GM21526 (cell line): ENCODE measurements around the gene SORBS2.

ENCODE experiments used
- ATAC-seq: cut with Tn5 transposase; IDR thresholded peaks from one replicate; pipeline ENCODE4 v1.9.1; 2021; ENCODE audit warnings: moderate library complexity; ENCODE audit not compliant: unreplicated experiment, low FRiP score

The SORBS2 gene

DNA sequence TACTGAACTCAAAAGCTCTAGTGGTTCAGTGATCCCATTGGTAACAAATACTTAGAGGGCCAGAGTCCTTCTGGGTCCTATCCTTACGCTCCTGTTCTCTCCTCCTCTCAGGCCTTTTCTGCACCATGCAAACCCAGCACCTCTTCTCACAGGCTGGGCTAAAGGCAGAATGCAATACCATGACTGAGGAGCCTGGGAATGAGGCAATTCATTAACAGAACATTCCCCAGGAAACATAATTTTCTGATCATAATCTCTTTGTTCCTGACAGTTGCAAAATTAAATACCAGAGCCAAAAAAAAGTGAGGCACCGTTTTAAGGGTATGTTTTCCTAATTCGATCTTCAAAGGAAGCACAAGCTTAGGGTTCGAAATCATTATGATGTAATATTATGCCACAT, 9.0 kb downstream of the SORBS2 start:
- ATAC-seq = no peak

DNA sequence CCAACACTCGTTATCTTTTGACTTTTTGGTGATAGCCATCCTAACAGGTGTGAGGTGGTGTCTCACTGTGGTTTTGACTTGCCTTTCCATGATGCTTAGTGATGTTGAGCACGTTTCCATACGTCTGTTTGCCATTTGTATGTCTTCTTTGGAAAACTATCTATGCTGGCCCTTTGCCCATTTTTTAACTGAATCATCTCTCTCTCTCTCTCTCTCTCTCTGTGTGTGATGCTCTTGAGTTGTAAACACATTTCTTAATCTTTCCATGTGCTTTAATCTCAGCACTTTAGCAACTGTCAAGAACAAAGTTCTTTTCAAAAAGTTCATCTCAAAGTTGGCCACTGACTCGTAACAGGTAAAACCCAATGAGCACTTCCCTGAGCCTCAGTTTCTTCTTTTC, 10.5 kb downstream of the SORBS2 start:
- no peak for ATAC-seq

DNA sequence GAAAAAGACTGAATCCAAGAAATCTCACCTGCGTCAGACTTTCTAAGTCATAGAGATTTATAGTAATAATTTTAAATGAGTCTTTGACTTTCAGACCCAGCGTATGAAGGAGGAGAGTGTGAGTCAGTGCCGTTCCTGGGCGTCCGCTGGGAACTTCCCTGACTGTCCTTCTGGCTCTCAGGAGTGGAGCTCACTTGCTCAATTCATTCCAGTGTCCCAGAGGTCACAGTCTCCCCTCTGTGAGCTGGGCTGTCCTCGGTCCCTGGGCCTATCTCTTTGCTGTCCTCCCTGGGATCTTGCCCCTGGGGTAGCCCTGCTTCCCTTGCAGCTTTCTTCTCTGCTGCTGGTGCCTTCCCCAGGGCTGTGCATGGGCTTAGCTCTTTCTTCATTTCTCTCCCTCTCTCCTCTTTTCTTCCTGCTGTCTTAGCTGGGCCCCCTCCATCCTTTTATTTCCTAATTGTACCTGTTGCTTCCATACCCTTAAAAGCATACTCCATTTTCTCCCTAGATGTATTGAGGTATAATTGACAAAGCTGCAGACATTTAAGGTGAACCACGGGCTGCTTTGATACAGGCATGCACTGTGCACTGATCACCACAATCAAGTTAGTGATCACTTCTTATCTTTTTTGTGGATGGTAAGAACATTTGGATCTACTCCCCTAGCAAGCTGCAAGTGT, 11.6 kb downstream of the SORBS2 start:
- no peak for ATAC-seq

DNA sequence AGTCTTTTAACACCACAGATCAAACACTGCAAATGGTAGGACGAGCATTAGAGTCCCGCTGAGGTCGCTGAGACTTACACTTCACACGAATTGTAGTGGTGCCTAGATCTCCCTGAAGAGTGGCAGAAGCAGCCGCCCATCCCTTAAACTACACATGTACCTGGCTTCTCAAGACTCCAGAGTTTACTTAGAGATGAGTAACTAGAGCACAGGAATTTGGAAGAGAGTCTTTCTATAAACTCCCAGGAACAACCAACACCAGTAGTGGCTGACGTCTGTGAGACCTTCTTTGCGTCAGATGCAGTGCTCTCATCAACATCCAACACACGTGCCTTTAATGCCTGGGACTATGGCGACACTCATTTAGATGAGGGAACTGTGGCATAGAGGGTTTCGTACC, 12.6 kb downstream of the SORBS2 start:
- ATAC-seq = no peak

DNA sequence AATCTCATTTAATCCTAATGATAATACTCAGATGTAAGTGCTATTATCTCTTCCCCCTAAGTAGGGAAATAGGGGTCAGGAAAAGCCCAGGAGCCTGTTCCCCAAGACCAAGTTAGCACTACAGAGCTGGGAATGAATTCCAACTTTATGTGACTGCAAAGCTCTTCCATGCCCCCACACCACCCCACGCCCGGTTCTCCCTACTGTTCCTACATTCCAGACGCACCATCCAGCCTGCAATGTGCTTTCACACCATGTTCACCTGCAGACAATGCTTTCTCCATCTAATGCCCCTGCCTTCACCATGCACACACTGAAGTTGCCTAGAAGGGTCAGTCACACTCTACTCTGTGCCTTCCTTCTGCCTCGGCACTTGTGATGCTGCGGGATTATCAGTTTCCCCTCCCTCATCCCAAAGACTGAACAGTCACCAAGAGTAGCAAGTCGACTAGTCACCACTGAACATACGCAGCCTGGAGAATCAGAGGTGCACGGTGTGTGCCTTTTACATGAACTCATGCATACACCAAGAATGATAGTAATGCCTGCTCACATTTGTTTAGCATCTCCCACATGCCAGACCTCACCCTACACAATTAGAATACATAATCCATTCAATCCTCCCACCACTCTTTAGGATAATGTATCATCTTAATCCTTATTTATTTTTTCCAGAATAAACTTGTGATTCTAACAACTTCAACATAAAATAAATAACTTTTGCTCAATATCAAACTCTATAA, 14.2 kb downstream of the SORBS2 start:
- no peak for ATAC-seq

DNA sequence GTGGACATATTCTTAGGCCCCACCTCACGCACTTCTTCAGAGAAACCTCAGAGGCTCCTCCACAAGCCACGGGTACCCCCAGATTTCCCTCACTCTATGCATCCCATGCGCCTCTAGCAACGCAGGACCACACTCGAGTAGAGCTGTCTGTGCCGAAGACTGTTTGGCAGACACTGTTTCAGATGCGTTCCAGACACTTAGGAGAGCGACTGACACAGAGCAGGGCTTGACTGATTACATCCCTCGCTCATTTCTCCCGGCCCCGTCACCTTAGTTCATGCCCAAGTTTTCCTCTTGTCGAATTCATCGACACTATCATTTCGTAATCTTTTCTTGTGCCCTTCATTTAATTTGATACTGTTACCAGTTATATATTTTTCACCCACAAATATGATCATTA, 15.0 kb downstream of the SORBS2 start:
- ATAC-seq = no peak

DNA sequence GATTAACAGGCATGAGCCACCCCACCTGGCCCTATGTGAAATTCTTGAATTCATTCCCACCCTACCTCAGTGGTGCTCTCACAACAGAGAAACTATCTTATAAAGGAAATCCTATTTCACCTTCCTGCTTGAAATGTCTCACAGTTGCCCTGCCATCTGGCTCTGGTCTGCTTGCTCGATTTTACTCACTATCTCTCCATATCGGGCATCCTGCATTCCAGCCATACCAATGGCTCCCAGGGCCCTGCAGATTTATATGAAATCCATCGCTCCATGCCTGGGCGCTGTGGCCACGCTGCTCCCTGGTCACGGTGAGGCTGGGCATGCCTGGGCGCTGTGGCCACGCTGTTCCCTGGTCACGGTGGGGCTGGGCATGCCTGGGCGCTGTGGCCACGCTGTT, 15.8 kb downstream of the SORBS2 start:
- no peak for ATAC-seq

DNA sequence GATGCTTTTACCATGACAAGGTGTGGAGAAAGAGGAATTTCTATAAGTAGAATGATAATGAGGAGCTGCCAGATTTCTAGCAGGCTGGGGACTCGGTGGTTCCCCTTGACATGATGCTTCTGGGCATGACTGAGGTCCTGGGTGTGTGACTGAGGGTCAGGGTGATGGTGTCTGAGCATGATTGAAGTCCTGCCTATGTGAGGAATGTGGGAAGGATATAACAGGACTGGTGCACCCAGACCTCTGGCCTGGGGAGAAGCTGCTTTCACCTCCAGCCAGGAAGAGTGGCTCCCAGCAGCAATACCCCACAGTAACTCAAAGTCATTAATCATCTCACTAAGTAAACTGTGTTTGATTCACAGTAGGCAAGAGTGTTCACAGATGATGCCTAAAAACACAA, 17.4 kb downstream of the SORBS2 start:
- no peak for ATAC-seq

DNA sequence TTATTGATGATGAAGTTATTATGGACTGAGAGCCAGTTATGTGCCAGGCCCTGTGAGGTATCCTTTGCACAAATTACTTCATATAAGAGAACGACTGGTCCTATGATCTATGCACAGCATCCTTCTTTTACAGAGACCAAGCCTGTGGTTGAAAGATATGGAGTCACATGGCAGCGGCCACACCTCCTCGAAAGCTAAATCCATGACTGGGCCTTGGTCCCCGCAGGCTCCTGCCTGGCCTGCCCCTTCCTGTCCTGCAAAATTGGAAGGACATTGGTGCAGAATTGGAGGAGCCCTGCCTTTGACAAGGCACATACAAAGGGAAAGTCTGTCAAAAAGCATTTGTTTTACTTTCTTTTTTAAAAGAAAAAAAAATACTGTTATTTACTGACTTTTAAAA, 18.3 kb downstream of the SORBS2 start:
- ATAC-seq = no peak

DNA sequence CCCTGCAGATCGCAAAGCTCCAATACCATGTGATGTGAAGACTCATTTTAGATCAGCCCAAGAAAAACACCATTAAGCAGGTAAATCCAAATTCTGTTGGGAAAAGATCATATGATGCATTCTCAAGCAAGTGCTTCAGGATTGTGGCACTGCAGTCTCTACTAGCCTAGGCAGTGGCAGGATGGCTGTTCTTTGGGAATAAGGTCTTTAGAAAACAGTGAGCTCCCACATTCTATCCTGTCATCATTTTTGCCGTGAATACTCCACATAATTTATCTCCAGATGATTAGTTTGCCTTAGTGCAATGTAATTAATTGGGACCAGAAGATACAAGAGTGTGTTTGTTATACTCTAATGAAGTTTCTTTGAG, 18.9 kb downstream of the SORBS2 start:
- no peak for ATAC-seq

DNA sequence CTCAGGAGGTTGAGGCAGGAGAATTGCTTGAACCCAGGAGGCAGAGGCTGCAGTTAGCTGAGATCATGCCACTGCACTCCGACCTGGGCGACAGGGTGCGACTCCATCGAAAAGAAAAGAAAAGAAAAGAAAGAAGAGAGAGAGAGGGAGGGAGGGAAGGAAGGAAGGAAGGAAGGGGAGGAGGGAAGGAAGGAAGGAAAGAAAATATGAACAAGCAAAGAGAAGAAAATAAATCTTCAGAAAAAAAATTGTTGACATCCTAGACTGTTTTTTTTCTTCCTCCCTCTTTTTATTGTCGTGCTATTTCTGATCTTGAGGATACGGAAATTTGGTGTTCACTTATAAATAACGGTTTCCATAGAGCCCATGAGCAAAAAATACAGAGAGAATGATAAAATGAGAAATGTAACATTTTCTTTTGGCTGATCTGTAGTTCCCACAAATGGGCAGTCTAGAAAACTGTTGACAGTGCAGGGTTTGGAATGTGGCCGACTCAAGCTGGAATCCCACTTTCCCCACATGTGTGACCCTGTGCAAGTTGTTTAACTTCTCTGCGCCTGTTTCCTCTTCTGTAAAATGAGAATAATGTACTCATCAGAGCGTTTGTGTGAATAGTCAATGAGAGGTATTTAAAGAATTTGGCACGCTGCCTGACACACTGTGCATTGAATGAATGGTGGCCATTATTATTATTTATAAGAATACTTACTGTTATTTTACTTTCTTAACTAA, 19.4 kb downstream of the SORBS2 start:
- ATAC-seq = no peak

DNA sequence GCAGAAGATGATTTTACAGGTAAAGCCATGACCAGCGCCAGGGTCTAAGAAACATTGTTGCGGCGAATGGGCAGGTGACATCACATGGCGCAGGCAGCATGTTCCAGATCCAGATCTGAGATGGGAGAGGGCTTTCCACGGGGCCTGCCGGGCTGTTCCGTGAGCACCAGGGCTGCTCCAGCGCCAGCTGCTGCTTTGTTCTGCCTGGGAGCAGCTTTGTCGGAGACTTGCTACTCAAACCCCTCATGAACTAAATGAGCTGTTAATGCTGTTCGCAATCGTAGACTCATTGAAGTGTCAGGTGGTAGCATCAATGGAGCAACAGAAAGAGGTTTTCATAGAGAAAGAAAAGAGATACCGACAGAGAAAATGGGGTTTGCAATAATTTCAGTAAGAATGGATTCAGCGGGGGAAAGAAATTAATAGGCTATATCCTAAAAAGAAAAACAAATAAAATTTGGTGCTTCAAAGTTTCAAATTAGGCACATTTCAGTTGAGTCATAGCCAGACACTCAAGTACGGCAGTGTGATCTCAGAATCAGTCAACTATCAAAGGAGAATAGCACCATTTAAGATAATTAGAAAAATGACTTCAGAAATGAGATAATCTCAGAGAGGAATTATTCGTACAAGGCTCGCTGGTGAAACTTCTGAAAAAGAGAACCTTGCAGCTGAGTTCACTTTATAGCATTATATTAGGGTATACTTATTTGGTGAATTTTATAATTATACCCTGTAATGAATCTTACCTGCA, 23.9 kb downstream of the SORBS2 start:
- no peak for ATAC-seq

DNA sequence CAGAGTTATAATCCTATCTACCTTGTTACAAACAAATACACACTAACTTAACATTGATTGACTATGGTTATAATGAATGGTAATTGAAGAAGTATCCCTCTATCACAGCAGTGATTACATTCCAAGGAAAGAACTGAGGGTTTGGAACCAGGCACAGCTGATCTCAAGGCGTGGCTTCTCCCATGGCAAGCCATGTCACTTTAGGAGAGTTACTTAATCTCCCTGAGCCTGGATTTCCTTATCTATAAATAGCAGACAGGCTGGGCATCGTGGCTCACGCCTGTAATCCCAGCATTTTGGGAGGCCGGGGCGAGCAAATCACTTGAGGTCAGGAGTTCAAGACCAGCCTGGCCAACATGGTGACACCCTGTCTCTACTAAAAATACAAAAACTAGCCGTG, 25.6 kb downstream of the SORBS2 start:
- no peak for ATAC-seq

DNA sequence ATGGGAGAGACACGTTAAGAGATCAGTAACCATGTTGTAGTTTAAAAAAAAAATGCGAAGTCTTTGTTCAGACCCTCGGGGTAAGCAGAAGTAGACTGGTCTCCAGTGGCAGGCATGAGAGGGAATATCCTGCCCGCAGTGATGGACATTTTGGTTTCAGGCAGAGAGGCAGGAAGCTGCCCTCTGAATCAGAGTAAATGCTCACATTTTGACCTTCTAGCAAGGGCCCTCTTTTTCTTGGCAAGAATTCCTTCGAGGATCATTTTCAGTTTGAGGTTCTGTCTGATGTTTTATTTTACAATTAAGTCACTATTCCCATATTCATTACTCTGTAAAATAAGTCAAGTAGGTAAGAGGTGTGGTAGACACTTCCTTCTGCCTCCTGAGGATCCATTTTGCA, 28.4 kb downstream of the SORBS2 start:
- ATAC-seq = no peak

DNA sequence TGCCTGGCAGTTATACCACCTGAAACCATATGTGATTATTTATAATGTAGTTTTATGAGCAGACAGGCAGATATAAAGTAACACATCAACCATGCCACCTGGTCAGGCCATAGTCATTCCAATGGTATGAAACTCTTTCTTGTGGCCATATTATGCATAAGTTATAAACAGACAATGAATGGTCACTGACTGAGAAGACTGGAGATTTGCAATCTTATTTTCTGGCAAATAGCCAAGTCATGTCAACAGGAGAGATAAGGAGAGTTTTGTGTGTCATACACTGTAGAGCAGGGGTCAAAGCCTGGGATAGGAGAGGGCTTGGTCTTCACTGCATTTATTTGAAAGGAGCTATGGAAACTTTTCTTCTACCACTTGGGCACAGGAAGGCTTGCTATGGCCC, 29.5 kb downstream of the SORBS2 start:
- ATAC-seq = no peak

DNA sequence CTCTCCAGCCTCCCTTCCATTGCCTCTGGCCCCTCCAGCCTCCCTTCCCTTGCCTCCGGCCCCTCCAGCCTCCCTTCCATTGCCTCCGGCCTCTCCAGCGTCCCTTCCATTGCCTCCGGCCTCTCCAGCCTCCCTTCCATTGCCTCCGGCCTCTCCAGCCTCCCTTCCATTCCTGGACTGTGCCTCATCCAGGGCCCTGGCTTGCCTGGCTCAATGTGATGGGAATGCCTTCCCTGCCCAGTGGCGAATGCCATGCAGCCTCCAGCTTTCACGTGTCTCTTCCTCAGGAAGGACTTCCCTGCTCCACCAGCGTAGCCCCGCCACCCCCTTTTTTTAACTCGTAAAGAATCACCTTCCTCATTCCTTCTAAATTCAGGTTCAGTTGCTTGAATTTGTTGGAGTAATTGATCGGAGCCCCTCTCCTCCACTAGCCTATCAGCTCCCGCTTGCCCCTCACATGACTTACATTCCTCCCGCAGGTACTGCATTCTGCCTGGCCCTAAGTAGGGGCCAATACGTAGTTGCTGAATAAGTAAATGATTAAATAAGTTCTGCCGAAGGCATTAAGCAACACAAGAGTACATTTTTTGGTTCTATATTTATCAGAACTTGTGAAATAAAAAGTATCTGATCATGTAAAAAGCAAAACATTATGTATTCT, 30.3 kb downstream of the SORBS2 start:
- no peak for ATAC-seq

DNA sequence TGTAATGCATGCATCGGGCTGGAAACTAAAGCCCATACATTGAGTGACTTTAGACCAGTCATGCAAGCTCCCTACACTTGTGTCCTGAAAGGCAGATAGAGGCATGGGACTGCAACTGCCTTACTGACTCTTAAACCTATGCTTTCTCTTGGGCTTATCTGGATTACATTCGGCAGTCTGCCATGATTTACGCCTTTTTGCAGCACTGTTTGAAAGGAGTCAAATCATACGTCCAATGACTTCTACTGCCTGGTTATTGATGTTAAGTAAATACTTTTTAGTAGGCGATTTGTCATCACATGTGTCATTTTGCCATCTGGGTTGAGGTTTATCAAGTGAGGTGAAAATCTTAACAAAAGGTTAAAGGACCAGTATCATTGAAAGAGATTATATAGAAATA, 31.5 kb downstream of the SORBS2 start:
- no peak for ATAC-seq

DNA sequence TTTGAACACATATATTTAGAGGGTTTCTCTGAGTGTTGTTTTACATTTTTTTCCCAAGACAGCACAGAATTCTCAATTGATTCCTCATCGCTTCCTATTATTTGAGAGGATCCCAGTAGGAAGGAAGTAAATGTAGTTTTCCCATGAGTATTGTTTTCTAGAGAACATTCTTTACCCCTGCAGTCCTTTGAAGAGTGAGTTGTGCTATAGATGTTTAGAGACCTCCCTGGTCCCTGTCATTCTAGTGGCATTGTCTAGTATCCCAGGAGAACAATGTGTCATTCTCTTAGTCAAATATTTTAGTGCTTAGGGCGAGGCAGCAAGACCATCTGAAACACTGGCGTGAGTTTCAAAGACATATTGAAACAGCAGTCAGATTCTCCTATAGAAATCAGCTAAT, 32.5 kb downstream of the SORBS2 start:
- no peak for ATAC-seq

DNA sequence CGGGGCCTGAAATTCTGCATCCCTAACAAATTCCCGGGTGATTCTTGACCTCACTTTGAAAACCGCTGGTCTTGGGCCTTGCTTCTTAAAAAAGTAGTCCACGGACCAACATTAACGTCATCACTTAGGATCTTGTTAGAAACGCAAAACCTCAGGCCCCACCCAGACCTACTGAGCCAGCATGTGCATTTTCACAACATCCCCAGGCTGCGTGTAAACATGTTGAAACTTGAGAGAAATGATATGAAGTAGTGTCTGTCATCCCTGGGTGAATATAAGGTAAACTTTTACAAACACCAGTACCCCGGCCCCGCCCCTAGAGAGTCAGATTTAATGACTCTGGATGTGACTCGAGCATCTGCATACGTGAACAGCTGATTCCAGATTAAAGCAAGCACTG, 33.7 kb downstream of the SORBS2 start:
- ATAC-seq = no peak

DNA sequence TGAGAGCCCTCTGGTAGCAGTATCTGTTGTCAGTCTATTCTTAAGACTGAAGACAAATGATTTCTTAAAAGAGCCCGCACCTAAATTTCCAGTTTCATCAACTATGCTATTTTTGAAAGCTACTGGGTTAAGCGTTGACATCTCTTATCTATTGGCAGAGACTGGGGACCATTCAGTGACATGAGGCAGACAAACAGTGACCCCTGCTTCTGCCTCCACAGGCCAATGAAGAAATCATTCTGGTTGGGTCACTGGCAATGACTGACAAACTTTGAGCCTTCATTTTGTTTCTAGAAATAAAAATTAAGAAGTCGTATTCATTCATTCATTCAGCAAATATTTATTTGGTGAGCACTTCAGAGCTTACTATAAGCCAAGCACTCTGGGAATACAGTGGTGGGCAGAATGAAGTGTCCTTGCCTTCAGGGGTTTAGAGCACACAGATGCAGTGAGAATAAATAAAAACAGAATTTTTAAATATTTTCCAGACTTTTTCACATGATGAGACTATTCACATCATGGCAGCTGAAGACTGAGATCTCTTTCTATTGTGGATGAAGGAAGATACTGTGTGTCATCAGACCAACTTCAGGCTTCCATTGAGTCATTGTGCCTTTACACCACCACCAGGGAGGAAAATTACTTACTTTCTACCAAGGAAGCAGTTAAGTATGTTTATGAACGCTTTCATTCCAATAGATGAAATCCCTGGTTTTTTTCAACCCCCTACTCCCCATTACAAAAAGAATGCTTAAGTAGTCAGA, 36.0 kb downstream of the SORBS2 start:
- no peak for ATAC-seq
